GM21786 (cell line): Measurements from ENCODE around the gene LHX2.

ENCODE experiments used
- ATAC-seq: cut with Tn5 transposase; IDR thresholded peaks from one replicate; pipeline ENCODE4 v1.9.1; 2021; ENCODE audit not compliant: unreplicated experiment

Gene LHX2

DNA sequence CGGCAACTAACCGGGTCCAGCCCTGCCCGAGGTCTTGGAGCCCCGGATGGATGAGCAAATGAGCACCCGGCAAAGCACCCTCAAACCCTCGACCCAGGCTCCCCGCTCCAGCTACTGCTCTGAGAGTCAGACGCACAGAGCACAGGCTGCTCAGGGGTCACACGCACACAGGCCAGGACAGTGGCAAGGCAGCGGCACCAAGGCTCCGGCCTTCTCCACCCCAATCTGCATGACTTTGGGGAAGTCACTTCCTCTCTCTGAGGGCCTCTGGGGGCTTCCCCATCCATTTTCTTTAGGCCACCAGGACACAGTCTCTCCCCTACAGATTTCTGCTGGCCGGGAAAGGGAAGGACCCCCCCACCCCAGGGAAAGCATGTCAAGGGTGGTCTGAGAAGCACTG lies 18.0 kb downstream of the LHX2 start:
- ATAC-seq, result no peak

DNA sequence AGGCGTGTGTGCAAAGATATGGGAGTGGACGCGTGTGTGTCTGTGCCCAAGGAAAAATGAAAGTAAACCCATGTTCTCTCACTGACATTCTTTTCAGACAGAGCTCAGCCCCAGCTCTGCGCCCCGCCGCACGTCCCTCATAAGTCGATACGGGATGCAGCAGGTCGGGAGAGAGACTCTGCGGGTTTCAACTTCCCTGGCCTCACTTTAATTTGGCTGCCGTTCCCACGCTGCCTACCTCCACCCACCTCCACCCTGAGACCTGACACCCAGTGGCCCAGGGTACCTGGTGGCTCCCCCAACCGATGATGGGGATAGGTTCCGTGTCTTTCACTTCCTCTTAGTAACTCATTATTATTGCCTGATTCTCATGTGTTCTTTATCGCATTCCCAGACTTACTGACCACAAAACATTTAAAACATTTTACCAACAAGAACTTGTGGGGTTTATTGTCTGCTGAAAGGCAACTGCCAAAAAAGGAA lies 19.4 kb downstream of the LHX2 start:
- no peak for ATAC-seq

DNA sequence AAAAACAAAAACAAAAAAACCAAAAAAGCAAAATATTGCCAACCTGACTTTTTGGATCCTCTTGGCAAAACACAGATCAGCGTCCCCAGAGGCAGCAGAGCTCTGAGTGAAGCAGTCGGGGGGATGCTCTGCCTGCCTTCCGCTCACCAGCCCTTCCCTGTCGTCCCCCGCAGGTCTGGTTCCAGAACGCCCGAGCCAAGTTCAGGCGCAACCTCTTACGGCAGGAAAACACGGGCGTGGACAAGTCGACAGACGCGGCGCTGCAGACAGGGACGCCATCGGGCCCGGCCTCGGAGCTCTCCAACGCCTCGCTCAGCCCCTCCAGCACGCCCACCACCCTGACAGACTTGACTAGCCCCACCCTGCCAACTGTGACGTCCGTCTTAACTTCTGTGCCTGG lies 20.7 kb downstream of the LHX2 start:
- no peak for ATAC-seq

DNA sequence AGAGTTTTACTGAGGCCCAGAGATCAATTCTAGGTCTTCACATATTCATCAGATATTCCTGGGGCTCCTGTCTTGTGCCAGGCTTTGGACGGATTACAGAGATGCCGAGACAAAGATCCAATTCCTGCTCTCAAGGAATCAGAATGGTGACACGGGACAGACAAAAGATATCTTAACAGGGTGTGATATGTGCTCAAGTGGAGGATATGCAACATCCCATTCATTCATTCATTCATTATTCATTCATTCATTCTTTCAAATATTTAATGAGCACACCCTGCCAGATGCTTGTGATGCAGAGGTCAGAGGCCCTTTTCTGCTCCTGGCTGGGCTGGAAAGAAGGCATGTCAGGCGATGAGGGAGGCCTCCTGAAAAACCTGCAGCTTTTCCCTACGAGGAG lies 21.8 kb downstream of the LHX2 start:
- ATAC-seq, result no peak

DNA sequence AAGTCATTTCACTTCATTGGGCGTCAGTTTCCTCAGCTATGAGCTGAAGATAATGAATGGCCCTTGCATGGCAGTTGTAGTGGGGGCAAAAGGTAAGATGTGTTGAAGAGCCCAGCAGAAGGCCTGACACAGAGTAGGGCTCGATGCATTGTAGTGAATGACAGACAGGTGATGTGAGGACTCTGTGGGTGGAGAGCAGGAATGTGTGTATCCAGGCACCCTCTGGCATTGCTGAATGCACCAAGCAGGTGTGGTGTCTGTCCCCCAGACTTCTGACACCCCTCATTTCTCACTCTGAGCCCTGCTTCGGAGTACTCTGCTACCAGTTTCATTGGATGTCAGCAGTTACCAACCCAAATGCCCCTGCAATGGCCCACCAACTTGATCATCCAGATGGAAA lies 22.4 kb downstream of the LHX2 start:
- ATAC-seq, result no peak

DNA sequence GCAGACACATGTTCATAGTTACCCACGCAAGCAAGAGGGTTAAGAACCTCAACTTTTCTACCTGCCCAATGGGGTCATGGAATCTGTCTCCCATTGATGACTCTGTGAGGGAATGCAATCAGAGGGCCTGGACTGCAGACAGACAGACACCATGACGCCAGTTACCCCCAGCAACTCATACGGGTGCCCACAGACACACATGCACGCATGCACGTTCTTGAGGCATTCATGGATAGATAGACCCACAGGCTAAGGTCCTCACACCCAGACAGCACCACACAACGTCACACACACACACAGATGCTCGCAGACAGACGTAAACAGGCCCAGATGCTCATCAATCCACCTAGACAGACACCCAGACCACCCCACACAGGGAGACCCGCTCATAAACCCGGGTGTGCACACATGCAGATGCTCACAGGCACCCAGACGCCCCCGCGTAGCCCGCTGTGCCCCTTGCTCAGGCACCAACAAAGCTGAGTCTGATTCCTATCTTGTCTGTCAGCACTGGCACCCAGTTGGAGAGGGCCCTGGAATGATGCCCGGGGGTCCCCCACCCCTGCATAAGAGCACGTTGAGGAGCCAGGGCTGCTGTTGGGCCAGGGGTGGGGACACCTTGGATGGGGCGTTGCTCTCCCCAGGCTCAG lies 23.6 kb downstream of the LHX2 start:
- ATAC-seq, result no peak

DNA sequence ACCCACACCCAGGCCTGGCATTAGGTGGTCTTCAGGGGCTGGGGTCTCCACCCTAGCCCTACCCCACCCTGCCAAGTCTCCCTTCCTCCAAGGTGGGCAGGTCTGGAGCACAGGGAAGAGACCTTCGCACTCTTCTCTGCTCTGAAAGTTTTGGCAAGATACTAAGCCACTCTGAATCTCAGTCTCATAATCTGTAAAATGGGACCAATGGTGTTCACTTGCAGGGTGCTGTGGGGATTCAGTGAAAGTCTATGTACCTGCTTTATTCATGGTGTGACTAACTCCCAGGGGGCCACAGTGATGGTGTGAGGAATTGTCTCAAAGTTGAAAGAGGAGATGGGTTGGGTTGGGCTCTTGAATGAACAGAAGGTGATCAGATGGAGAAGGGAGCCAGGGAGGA lies 25.0 kb downstream of the LHX2 start:
- ATAC-seq, result no peak

DNA sequence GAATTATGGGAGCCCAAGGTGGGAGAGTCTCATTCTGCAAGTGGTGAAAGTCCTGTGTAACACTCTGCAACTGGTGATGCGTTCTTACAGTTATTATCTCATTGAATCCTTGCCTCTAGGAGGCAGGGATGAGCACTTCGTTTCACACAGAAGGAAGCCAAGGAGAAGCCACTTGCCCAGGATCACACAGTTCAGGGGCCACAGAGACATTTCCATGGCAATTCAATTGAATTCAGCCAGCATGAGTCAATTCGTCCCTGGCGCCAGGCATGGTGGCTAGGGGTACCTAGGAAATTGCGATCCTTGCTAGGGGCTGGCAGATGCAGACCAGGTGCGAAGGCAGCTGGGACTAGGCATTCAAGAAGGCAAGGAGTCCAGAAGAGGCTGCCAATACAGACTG lies 26.2 kb downstream of the LHX2 start:
- ATAC-seq, result no peak

DNA sequence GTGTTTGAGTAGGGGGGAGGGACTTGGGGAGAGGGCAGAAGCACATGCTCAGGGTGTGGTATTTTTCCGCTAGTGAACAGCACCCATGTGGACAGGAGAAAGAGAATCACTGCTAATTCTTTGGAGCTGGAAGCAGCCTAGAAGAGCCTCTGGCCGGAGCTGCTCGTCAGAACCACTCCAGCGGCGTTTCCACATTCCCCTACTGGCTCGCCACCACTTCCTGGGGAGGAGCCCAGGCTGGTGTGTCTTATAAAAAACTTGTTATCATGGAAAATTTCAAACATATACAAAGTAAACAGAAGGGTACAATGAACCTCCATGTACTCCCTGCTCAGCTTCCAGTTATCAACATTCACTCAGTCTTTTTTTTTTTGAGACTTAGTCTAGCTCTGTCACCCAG lies 26.7 kb downstream of the LHX2 start:
- ATAC-seq, result no peak

DNA sequence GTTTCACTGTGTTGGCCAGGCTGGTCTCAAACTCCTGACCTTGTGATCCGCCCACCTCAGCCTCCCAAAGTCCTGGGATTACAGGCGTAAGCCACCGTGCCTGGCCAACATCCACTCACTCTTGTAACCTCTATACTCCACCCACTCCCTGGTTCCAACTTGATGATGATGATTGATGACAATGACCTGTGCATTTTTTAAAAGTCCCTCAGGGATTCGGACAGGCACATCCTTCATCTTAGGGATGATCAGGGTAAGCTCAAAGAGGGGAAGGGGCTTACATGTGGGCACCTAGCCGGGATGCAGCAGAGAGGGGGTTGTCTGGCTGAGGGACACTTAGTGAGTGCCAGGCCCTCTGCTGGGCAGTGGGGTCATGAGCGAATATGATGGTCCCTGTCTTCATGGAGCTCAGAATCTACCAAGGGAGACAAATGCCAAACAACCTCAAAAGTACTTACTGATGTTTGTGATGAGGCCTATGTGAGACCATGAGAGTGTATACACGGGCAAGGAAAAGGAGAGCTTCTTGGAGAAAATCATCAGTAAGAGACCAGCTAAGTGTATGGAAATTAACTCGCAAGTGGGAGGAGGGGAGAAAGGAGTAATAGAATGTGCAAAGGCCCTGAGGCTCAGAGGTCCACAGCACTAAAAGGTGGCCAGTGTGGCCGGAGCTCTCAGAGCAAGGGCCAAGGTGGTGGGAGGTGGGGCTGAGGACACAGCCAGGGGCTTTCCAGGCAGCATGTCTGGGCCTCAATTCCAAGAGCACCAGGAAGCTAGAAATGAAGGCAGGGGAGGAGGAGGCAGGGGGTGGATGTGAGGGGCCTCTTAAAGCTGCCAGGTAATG lies 27.4 kb downstream of the LHX2 start:
- ATAC-seq, result no peak

DNA sequence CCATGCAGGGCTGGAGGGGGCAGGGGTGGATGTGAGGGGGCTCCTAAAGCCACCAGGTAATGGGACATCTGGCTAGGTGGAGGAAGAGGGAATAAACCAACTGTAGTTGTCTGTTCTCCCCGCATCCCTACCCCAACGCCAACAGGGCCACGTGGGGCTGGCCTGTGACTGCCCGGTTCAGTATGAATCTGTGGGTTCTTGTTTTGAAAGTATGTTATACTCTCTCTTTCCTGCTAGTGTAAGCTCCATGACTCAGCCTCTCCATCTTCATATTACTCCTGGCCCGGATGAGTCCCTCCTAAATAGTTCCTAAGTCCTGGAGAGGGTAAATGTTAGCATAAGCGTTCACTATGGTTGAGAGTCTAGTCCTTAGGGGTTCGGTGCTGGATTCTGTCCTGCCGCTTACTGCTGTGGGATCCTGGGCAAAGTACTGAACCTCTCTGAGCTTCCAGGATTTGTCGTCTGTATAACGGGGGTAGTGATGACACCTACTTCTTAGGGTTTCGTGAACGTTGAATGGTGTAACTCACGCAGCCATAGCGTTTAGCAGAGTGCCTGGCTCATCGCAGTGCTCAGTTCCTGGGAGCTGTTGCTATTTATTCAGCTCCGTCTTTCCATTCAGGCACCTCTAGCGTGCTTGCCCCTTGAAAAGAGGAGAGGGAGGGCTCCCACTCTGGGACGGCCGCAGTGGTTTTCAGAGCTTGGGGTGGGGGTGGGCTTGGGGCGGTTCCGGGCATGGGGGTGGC lies 28.8 kb downstream of the LHX2 start:
- no peak for ATAC-seq

DNA sequence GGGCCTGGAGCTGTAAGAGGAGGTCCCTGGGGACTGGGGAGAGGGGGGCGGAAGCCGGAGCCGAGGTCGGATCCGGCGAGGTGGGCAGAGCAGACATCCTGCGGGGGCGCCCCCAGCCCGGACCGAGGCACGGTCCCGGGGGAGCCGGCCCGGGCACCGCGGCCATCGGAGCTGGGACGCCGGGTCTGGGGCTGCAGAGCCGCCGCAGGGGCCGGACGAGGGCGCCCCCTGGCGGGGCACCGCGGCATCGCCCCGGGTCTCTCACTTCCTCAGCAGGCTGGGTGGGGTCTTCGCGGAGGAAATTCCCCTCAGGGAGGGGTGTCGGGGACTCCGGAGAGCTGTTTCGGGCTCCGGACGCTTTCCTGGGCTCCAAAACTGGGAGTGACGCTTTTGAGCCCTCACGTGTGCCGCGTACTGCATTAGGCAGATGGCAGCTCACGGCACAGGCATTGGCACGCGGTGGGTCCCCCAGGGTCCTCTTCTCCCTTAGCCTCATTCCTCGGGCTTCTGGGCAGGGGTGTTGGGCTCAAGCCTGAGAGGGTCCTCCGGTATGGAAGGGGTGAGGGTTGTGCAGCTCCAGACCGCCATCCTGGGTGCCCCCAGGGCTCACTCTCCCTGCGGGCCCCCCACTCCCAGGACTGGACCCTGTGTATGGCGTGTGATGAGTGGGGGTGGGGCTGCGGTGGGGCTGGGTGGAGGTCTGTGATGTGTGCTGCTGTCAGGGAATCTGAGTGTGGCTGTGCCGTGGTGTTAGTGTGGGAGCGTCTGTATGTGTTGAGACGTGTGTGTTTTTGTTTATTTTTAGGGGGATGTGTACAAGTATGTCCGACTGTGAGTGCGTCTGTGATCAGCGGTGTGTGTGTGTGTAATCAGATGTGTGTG lies 29.6 kb downstream of the LHX2 start:
- ATAC-seq, result no peak

DNA sequence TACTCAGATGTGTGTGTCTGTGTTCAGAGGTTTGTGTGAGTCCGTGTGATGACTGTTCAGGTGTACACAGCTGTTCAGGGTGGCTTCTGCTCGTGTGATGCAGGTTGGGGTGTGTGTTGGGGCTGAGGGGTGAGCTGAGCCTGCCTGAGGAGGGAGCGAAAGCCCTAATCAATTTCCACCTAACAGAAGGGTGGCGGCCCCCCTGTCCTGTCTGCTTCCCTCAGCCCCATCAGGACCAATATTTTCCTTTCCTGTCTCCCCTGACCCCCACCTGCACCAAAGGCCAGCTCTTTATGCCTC lies 30.2 kb downstream of the LHX2 start:
- ATAC-seq, result no peak

DNA sequence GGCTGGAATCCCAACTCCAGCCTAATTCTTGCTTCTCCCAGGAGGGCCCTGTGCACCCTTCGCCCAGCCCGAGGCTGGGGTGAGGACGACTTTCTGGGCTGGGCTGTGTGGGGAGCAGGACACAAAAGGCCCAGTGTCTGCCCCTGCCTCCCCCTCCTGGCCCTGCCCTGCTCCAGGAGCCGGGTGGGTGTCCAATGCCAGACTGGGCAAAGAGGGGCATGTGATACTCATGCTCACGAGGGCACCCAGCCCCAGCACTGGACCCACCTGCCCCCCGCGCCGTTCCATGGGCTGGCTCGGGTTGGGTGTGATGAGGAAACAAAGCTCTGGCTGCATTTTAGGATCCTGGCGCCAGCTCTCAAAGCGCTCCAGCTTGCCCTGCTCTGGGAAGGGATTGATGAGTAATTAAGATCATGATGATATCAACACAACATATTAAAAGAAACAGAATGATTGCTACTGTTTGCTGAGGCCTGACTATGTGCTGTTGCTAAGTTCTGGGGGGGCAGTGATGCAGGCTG lies 30.7 kb downstream of the LHX2 start:
- no peak for ATAC-seq

DNA sequence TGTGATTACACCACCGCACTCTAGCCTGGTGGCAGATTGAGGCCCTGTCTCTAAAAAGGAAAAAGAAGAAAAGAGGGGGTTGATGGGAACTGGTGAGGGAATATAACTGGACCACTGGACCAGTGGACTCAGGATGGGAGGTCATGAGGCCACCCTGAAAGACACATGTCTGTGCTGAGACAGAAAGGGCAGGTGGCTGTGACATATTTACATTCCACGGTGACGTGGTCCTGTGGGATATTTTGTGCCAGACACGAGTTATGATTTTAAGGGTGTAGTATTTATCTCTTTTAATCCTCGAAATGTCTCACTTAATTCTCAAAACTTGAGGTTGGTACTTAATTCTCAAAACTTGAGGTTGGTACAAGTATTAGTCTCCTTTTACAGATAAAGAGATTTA lies 32.9 kb downstream of the LHX2 start:
- no peak for ATAC-seq

DNA sequence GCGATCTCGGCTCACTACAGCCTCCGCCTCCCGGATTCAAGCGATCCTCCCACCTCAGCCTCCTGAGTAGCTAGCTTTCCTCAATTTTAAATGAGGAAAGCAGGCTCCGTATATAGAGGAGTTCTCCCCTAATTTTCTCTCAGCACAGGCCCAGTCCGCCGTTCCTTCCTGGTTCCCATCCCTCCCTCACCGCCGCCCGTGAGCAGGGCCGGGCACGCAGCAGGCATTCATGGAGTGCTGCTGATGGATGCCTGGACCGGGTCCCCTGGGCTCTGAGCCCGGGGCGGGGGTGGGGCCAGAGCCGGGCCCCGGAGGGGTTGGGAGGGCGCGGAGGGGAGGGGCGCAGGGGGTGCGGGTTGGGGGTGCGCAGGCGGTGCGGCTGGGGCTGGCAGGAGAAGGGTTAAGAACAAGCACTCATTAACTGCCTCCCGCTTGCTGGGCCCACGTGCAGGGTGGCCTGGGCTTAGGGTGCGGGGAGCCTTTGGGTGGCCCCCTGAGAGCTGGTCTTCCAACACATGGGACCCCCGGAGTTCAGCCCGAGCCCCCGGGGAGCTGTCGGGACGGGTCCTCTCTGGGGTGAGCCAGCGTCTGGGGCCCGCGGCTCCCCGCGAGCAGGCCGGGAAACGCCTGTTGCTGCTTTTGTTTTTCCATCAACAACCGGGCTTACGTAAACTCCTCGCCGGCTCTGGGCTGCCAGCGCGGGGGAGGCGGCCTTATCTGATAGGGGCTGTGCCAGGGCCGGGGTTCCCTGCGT lies 33.7 kb downstream of the LHX2 start:
- ATAC-seq, result no peak

DNA sequence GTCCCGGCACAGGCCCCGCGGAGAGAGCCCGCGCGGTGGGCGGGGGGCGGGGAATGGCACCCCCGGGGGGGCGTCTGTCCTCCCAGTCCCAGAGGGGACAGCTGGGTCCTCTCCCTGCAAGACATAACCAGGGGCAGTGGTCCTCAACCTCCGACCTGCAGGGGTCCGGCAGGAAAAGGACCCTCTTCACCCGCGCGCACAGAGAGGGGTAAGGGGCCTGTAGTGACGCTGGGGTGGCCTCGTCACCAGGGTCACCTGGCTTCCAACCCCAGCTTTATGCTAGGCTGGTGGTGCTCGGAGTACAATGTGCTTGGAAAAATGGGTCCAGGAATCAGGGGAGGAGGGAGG lies 34.2 kb downstream of the LHX2 start:
- no peak for ATAC-seq

DNA sequence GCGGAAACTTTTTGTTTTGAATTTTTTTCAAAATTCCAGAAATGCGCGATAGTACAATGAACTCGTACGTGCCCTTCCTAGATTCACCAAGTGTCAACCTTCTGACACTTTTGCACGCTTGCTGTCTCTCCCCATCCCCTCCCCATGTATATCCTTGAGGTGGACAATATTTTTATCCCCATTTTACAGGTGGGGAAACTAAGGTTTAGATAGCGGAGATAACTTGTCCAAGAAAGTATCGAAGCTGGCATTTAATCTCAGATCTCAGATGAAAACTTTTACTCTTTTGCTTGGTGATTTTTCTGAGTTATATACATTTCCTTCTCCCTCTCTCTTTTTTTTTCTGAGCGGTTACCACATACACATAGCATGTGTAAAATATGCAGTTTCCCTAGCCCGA lies 34.6 kb downstream of the LHX2 start:
- ATAC-seq, result no peak

DNA sequence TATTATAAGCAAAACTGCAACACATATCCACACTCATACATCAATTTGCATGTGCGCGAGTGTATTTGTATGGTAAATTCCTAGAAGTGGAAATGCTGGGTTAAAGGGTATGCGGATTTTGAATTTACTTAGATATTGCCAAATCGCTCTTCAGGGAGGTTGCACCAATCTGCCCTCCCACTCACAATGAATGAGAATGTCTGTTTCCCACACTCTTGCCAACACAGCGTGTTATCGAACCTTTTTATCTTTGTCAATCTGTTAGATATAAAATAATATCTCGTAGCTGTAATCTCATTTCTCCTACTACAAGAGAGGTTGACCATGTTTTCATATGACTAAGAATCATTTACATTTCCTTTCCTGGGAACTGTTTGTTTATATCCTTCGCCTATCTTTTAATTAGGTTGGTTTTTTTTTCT lies 35.7 kb downstream of the LHX2 start:
- no peak for ATAC-seq

DNA sequence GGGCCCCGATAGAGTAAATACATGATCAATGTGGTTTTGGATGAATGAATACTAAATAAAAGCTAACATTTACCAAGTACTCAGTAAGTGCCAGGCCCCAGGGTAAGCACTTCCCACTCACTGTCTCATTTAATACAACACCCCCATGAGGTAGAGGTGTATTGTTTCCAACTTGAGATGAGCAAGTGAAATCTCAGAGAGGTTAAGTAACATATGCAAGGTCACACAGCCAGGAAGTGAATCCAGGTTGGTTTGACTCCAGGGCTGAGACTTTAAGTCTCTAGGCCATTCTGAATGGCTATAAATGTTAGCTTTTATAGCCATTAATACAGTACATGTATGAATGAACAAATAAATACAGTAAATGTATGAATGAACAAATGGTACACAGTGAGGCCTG lies 39.4 kb downstream of the LHX2 start:
- ATAC-seq, result no peak
